ENCODE data around the gene NLRP2B. TPM values are rescaled to one million over a fixed set of nuclear protein-coding genes. Genes with fewer than 3 reads are reported as not detected.

NLRP2B gene
- polyA plus RNA-seq, 1 donor (not counting 4 experiments of a cell fraction or from before 2014, with no cell fraction given) = not detected

- H3K4me3 ChIP-seq (ENCODE audit: control insufficient read depth in 2 of 3, extremely low read depth in 1 of 3, insufficient read depth in 2 of 3, low read depth in 1 of 3, low read length in 3 of 3) = no peak overlapping the region
- DNase-seq (ENCODE audit: low read depth, low spot score) = no peak
- no peak for FAIRE-seq
- no peaks in the 10 kb centered on the region for H3K4me1 ChIP-seq (ENCODE audit: control insufficient read depth, extremely low read depth, insufficient read depth, low read length)
- no peak overlapping the region for H3K4me2 ChIP-seq (ENCODE audit: control insufficient read depth, extremely low read depth, insufficient read depth, low read depth, low read length)
- H3K9ac ChIP-seq (ENCODE audit: control insufficient read depth, extremely low read depth, insufficient read depth, low read length) = no peak overlapping the region
- no peak overlapping the region for H2AFZ ChIP-seq (ENCODE audit: control insufficient read depth, low read length)
- H3K27me3 ChIP-seq (ENCODE audit: control insufficient read depth, extremely low read depth, insufficient read depth, low read length) = no peaks in the 10 kb centered on the region
- dilution Hi-C loops (cut with MboI; ENCODE audit: extremely low pct_ligation_motif_present, low sequenced_read_pairs) = no loop called here
- H4K20me1 ChIP-seq (ENCODE audit: control insufficient read depth, extremely low read depth, insufficient read depth, low read length) = no peaks in the 10 kb centered on the region
- no peak for TF ChIP-seq EZH2 (IDR thresholded peaks at IDR 0.05; ENCODE audit: low read length)
- no peak for TF ChIP-seq CTCF (optimal IDR thresholded peaks at IDR 0.05 in 1 of 3, IDR thresholded peaks at IDR 0.05 in 1 of 3, conservative IDR thresholded peaks at IDR 0.05 in 1 of 3; ENCODE audit: extremely low read depth in 1 of 3, insufficient read depth in 2 of 3, low read length in 3 of 3)
- no peaks in the 10 kb centered on the region for H3K36me3 ChIP-seq (ENCODE audit: control insufficient read depth in 2 of 2, extremely low read depth in 1 of 2, insufficient read depth in 2 of 2, low read length in 2 of 2)
- no peaks in the 10 kb centered on the region for H3K9me1 ChIP-seq (ENCODE audit: control insufficient read depth, extremely low read depth, insufficient read depth, low read length)
- no peaks in the 10 kb centered on the region for H3K9me3 ChIP-seq (ENCODE audit: control insufficient read depth, low read depth, low read length)
- no peaks in the 10 kb centered on the region for H3K79me2 ChIP-seq (ENCODE audit: control insufficient read depth, insufficient read depth, low read length)
- H3K27ac ChIP-seq (ENCODE audit: control insufficient read depth, insufficient read depth, low read length) = no peak overlapping the region
These were observed 36.4 kb downstream of the NLRP2B start for GRCh38 chrX:57643698-57644097.

DNA sequence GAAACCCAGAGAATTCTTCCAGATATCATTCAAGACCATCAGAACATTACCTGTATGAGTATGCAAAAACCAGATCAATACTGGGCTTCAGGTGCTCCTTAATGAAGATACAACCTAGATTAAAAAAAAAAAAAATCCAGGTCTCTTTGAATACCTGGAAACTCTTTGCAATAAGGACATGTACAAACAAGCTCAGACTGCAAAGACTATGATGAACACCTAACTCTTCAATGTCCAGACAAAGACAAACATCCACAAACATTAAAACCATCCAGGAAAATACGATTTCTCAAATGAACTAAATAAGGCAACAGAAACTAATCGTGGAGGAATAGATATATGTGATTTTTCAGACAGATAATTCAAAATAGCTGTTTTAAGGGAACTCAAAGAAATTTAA, 38.7 kb downstream of the NLRP2B start:
- no peaks in the 10 kb centered on the region for H3K4me1 ChIP-seq (ENCODE audit: control insufficient read depth, extremely low read depth, insufficient read depth, low read length)
- no peak overlapping the region for H3K4me3 ChIP-seq (ENCODE audit: control insufficient read depth in 2 of 3, extremely low read depth in 1 of 3, insufficient read depth in 2 of 3, low read depth in 1 of 3, low read length in 3 of 3)
- no peak for DNase-seq (ENCODE audit: low read depth, low spot score)
- H3K9me3 ChIP-seq (ENCODE audit: control insufficient read depth, low read depth, low read length) = no peaks in the 10 kb centered on the region
- no peak overlapping the region for H3K4me2 ChIP-seq (ENCODE audit: control insufficient read depth, extremely low read depth, insufficient read depth, low read depth, low read length)
- no peaks in the 10 kb centered on the region for H4K20me1 ChIP-seq (ENCODE audit: control insufficient read depth, extremely low read depth, insufficient read depth, low read length)
- H3K27me3 ChIP-seq (ENCODE audit: control insufficient read depth, extremely low read depth, insufficient read depth, low read length) = no peaks in the 10 kb centered on the region
- H3K27ac ChIP-seq (ENCODE audit: control insufficient read depth, insufficient read depth, low read length) = no peak overlapping the region
- H3K36me3 ChIP-seq (ENCODE audit: control insufficient read depth in 2 of 2, extremely low read depth in 1 of 2, insufficient read depth in 2 of 2, low read length in 2 of 2) = no peaks in the 10 kb centered on the region
- no peak overlapping the region for H3K9ac ChIP-seq (ENCODE audit: control insufficient read depth, extremely low read depth, insufficient read depth, low read length)
- H3K79me2 ChIP-seq (ENCODE audit: control insufficient read depth, insufficient read depth, low read length) = no peaks in the 10 kb centered on the region
- TF ChIP-seq CTCF (optimal IDR thresholded peaks at IDR 0.05 in 1 of 3, IDR thresholded peaks at IDR 0.05 in 1 of 3, conservative IDR thresholded peaks at IDR 0.05 in 1 of 3; ENCODE audit: extremely low read depth in 1 of 3, insufficient read depth in 2 of 3, low read length in 3 of 3) = no peak
- TF ChIP-seq EZH2 (IDR thresholded peaks at IDR 0.05; ENCODE audit: low read length) = no peak
- dilution Hi-C loops (cut with MboI; ENCODE audit: extremely low pct_ligation_motif_present, low sequenced_read_pairs) = no loop called here
- H2AFZ ChIP-seq (ENCODE audit: control insufficient read depth, low read length) = no peak overlapping the region
- H3K9me1 ChIP-seq (ENCODE audit: control insufficient read depth, extremely low read depth, insufficient read depth, low read length) = no peaks in the 10 kb centered on the region
- FAIRE-seq = no peak
